MG63 (cell line): ENCODE measurements around the gene FCF1. TPM values are rescaled to one million over a fixed set of nuclear protein-coding genes. Genes with fewer than 3 reads are reported as not detected.

Experiments used
- total RNA-seq: library from RNA; depleted of rRNA; stranded (reverse); fragments of >200 nt; shearing (Covaris generic); gene quantifications from 2 replicates; pipeline ENCODE4 v1.2.3, GENCODE V29; 2014; ENCODE audit warnings: low replicate concordance; rRNA removed

The FCF1 gene
- total RNA-seq, 1 experiment from 2014 or later = 44.2 TPM

Other genes starting within 250 kb of the FCF1 start
- 25.5 and 33.4 TPM in 2 replicates for gene NPC2, start 219.8 kb upstream of the FCF1 start, total RNA-seq
- gene ISCA2, start 219.4 kb upstream of the FCF1 start, total RNA-seq = 12.7 and 31.6 TPM in 2 replicates
- 4.4 and 4.5 TPM in 2 replicates for gene LTBP2, start 100.9 kb upstream of the FCF1 start, total RNA-seq
- 4.9 and 11.6 TPM in 2 replicates for gene AREL1, start 64 bp upstream of the FCF1 start, total RNA-seq
- gene YLPM1, start 50.2 kb downstream of the FCF1 start, total RNA-seq = 3.9 and 4.5 TPM in 2 replicates
- gene PROX2, start 163.0 kb downstream of the FCF1 start, total RNA-seq = not detected in 2 replicates
- 38.7 and 52.6 TPM in 2 replicates for gene DLST, start 168.8 kb downstream of the FCF1 start, total RNA-seq
- 5.4 and 11.3 TPM in 2 replicates for gene RPS6KL1, start 210.1 kb downstream of the FCF1 start, total RNA-seq
- 49.2 and 50.6 TPM in 2 replicates for gene PGF, start 242.5 kb downstream of the FCF1 start, total RNA-seq